ENCODE measurements around the gene TMEM238L.

DNA sequence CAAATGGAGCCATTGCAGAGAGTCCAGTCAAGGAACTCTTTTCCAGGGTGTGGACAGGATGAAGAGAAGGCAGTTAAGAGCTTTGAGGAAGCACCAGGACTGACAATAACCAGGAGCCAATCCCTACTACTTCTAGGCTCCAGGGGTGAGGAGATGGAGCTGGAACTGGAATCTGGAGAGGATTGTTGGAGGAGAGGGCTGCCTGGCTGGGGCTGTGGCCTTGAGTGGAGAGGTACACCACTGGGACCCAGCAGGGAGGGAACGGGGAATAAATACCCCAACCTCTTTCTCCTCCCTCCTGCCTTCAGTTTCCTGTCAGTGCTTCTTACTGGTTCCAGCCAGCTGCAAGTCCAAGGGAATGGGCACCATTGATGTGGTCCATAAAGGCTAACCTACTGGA, 41.9 kb downstream of the TMEM238L start:
- TF ChIP-seq, protein P1, sequence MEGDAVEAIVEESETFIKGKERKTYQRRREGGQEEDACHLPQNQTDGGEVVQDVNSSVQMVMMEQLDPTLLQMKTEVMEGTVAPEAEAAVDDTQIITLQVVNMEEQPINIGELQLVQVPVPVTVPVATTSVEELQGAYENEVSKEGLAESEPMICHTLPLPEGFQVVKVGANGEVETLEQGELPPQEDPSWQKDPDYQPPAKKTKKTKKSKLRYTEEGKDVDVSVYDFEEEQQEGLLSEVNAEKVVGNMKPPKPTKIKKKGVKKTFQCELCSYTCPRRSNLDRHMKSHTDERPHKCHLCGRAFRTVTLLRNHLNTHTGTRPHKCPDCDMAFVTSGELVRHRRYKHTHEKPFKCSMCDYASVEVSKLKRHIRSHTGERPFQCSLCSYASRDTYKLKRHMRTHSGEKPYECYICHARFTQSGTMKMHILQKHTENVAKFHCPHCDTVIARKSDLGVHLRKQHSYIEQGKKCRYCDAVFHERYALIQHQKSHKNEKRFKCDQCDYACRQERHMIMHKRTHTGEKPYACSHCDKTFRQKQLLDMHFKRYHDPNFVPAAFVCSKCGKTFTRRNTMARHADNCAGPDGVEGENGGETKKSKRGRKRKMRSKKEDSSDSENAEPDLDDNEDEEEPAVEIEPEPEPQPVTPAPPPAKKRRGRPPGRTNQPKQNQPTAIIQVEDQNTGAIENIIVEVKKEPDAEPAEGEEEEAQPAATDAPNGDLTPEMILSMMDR (IDR thresholded peaks at IDR 0.05 in 4 of 5, conservative IDR thresholded peaks at IDR 0.05 in 1 of 5): no peak
- TF ChIP-seq POLR2A (IDR thresholded peaks at IDR 0.05): no peak

All from gastrocnemius medialis (tissue), 4 donors.